SK-N-SH (cell line): Measurements from ENCODE around the gene CD74. TPM values are rescaled to one million over a fixed set of nuclear protein-coding genes. Genes with fewer than 3 reads are reported as not detected.

Experiments
- CTCF ChIA-PET: fragments of 300-600, 350-600 bp; formaldehyde crosslinking; extraction: SDS; loops from one replicate; lab custom pipeline; 2021; lab: Yijun Ruan, JAX
- POLR2A ChIA-PET: fragments of 350-600 bp; sonication (Branson Sonifier 250); formaldehyde crosslinking; extraction: SDS; loops from one replicate; lab custom pipeline; 2020; ENCODE audit warnings: antibody characterized with exemption, inconsistent platforms; lab: Yijun Ruan, JAX
- DNase-seq: peaks from one replicate; pipeline ENCODE4 v3.0.0; 2012
- H2AFZ ChIP-seq: fragments of 200-600 bp; sonication (generic); 2 replicates; pipeline ENCODE4 v1.8.1; 2016; ENCODE audit warnings: antibody characterized with exemption, mild to moderate bottlenecking, low read depth
- H3F3A ChIP-seq: fragments of 200-600 bp; sonication (generic); replicated peaks from 2 replicates; pipeline ENCODE3; 2016; ENCODE audit warnings: antibody characterized with exemption, mild to moderate bottlenecking; ENCODE audit not compliant: insufficient read depth
- H3K27ac ChIP-seq, 2 experiments: fragments of 200-500 bp in 1 of 2; fragments of 200-600 bp in 1 of 2; sonication (Bioruptor generic) in 1 of 2; sonication (generic), shearing (Covaris generic) in 1 of 2; 2 replicates each; pipeline versions ENCODE4 v1.5.1 to v1.6.1; 2014 to 2016; ENCODE audit warnings: low read depth in 2 of 2, inconsistent platforms in 1 of 2, low read length in 1 of 2, mild to moderate bottlenecking in 1 of 2, mixed read lengths in 1 of 2
- H3K27me3 ChIP-seq: fragments of 200-600 bp; sonication (generic), shearing (Covaris generic); 2 replicates; pipeline ENCODE4 v1.6.1; 2016; ENCODE audit warnings: mixed run types; ENCODE audit not compliant: insufficient read depth
- H3K36me3 ChIP-seq, 2 experiments: fragments of 200-500 bp in 1 of 2; fragments of 200-600 bp in 1 of 2; sonication (Bioruptor generic) in 1 of 2; sonication (generic) in 1 of 2; replicated peaks in 1 of 2; 2 replicates each; pipeline versions ENCODE3 to v1.5.1; 2014 to 2016; ENCODE audit warnings: low read length in 1 of 2, mild to moderate bottlenecking in 1 of 2; ENCODE audit not compliant: insufficient read depth in 2 of 2, control insufficient read depth in 1 of 2
- H3K4me1 ChIP-seq, 2 experiments: fragments of 200-500 bp in 1 of 2; fragments of 200-600 bp in 1 of 2; sonication (Bioruptor generic) in 1 of 2; sonication (generic), shearing (Covaris generic) in 1 of 2; 2 replicates each; pipeline versions ENCODE4 v1.5.1 to v1.6.1; 2014 to 2016; ENCODE audit warnings: low read depth in 1 of 2, low read length in 1 of 2, mixed run types in 1 of 2; ENCODE audit not compliant: insufficient read depth in 2 of 2, control insufficient read depth in 1 of 2
- H3K4me2 ChIP-seq: fragments of 200-600 bp; sonication (generic), shearing (Covaris generic); 2 replicates; pipeline ENCODE4 v1.6.1; 2017; ENCODE audit warnings: mixed run types
- H3K4me3 ChIP-seq, 2 experiments: fragments of 200-500 bp in 1 of 2; fragments of 200-600 bp in 1 of 2; sonication (Bioruptor generic) in 1 of 2; sonication (generic), shearing (Covaris generic) in 1 of 2; 2 replicates each; pipeline versions ENCODE4 v1.5.1 to v1.8.1; 2014 to 2016; ENCODE audit warnings: low read depth in 2 of 2, inconsistent platforms in 1 of 2, low read length in 1 of 2, mild to moderate bottlenecking in 1 of 2, mixed read lengths in 1 of 2, moderate library complexity in 1 of 2
- H3K79me2 ChIP-seq: fragments of 200-600 bp; sonication (generic); 2 replicates; pipeline ENCODE4 v1.8.1; 2017; ENCODE audit warnings: mild to moderate bottlenecking; ENCODE audit not compliant: insufficient read depth
- H3K9ac ChIP-seq: fragments of 200-600 bp; sonication (generic); 2 replicates; pipeline ENCODE4 v1.6.1; 2017; ENCODE audit warnings: mixed run types
- H3K9me2 ChIP-seq: fragments of 200-600 bp; sonication (generic); 2 replicates; pipeline ENCODE4 v1.6.1; 2017; ENCODE audit warnings: mixed run types
- H3K9me3 ChIP-seq: fragments of 200-600 bp; sonication (generic); 2 replicates; pipeline ENCODE4 v1.6.1; 2017; ENCODE audit warnings: mixed run types, mild to moderate bottlenecking, moderate library complexity
- H4K20me1 ChIP-seq: fragments of 200-600 bp; sonication (generic); 2 replicates; pipeline ENCODE4 v1.6.1; 2017; ENCODE audit warnings: mild to moderate bottlenecking, mixed run types; ENCODE audit not compliant: insufficient read depth
- ELF1 ChIP-seq: IDR thresholded peaks from 2 replicates; pipeline ENCODE4 v1.4.0; 2012
- EZH2phosphoT487 ChIP-seq: fragments of 200-600 bp; sonication (generic); IDR thresholded peaks from 2 replicates; pipeline ENCODE4 v1.6.1; 2017; ENCODE audit warnings: low read depth, mixed run types, mild to moderate bottlenecking, antibody characterized with exemption, moderate library complexity, borderline replicate concordance
- FOXJ3 ChIP-seq: sonication (generic); formaldehyde crosslinking; IDR thresholded peaks from 2 replicates; pipeline ENCODE4 v1.5.1; 2020; ENCODE audit warnings: mild to moderate bottlenecking, missing genetic modification reagents
- GABPA ChIP-seq: IDR thresholded peaks from 2 replicates; pipeline ENCODE4 v1.4.0; 2012; ENCODE audit warnings: low read depth, mild to moderate bottlenecking
- GATA2 ChIP-seq: sonication (generic); formaldehyde crosslinking; IDR thresholded peaks from 2 replicates; pipeline ENCODE4 v1.5.0; 2020; ENCODE audit warnings: mild to moderate bottlenecking, missing genetic modification reagents
- JUND ChIP-seq: IDR thresholded peaks from 2 replicates; pipeline ENCODE4 v1.4.0; 2012
- MXI1 ChIP-seq: IDR thresholded peaks from 2 replicates; pipeline ENCODE4 v1.6.1; 2012; ENCODE audit warnings: mild to moderate bottlenecking, low read depth, low read length, improper control_type of control experiment
- NFIC ChIP-seq: IDR thresholded peaks from 2 replicates; pipeline ENCODE4 v1.4.0; 2012; ENCODE audit warnings: borderline replicate concordance
- NRF1 ChIP-seq: IDR thresholded peaks from 2 replicates; pipeline ENCODE4 v1.6.1; 2012; ENCODE audit warnings: low read depth, mild to moderate bottlenecking, low read length
- RAD21 ChIP-seq: IDR thresholded peaks from 2 replicates; pipeline ENCODE4 v1.6.1; 2012; ENCODE audit warnings: mild to moderate bottlenecking, low read length
- RCOR1 ChIP-seq: fragments of 150-350 bp; IDR thresholded peaks from 2 replicates; pipeline ENCODE4 v1.6.1; 2017; ENCODE audit warnings: antibody characterized with exemption, low read length
- RFX5 ChIP-seq: IDR thresholded peaks from 2 replicates; pipeline ENCODE4 v1.6.1; 2012; ENCODE audit warnings: mild to moderate bottlenecking, improper control_type of control experiment, low read length
- SIN3A ChIP-seq: IDR thresholded peaks from 2 replicates; pipeline ENCODE4 v1.6.1; 2012; ENCODE audit warnings: low read depth, mild to moderate bottlenecking, low read length, moderate library complexity, borderline replicate concordance
- WGBS: methylation state at CpG from one replicate; pipeline ENCODE4 v1.1.6; 2017; ENCODE audit warnings: low lambda C conversion rate; 5-methylcytosine and 5-hydroxymethylcytosine counted together
- polyA plus RNA-seq, 3 experiments: library from polyadenylated mRNA; depleted of rRNA; stranded (reverse); fragments of >200 nt; gene quantifications; 2 replicates each; pipeline ENCODE4 v1.2.3, GENCODE V29; 2012
- TF ChIP-seq, protein P1 (sequence below): IDR thresholded peaks from 2 replicates; pipeline ENCODE4; 2012
- TF ChIP-seq, protein P2 (sequence below): IDR thresholded peaks from 2 replicates; pipeline ENCODE4 v1.4.0; 2012; ENCODE audit warnings: low read depth
- TF ChIP-seq, protein P3 (sequence below): IDR thresholded peaks from 2 replicates; pipeline ENCODE4 v1.6.1; 2012; ENCODE audit warnings: mild to moderate bottlenecking, low read depth, low read length, moderate library complexity

Gene CD74
- polyA plus RNA-seq, 1 of the 3 experiments (the other 2 are of a cell fraction), result 0.26 TPM

DNA sequence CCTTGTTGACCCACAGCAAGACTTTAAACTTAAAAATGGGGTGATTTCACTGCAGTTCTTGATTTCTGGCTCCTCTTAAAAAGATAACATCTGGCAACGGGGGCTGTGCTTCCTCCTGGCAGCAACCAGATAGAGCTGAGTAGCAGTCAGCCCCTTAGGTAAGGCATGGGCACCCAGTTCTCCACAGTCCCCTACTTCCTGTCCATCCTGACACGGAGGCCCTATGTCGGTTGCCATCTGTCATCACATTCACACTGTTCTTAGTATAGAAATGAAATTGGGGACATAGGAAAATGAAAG lies 11.7 kb downstream of the CD74 start:
- H3K27me3 ChIP-seq, result no peaks in the 10 kb centered on the region
- H3K4me2 ChIP-seq, result no peak overlapping the region
- WGBS, result 81% methylated on average over 3 of the region's 3 CpGs
- peak; percentile 54 for DNase-seq
- H3F3A ChIP-seq, result peaks cover 7% of the 10 kb centered on the region
- no peaks in the 10 kb centered on the region for H3K9me2 ChIP-seq
- no peaks in the 10 kb centered on the region for H3K79me2 ChIP-seq
- peaks cover 7 to 56% of the 10 kb centered on the region in 2 experiments for H3K36me3 ChIP-seq
- H4K20me1 ChIP-seq, result no peaks in the 10 kb centered on the region
- CTCF ChIA-PET, result interaction anchor here (1.2 to 1.4 kb wide), 4 partner anchors 10 to 48 kb away, joined by 3 to 4 read pairs (median 4); no protein-coding TSS in a partner anchor
- H3K9ac ChIP-seq, result no peak overlapping the region
- H3K4me3 ChIP-seq, result no peak overlapping the region
- POLR2A ChIA-PET, result no interaction called here
- H3K4me1 ChIP-seq, result peaks cover 0 to 4% of the 10 kb centered on the region in 2 experiments; a peak in 1 of 4 replicates
- TF ChIP-seq EZH2phosphoT487, result no peak
- no peak for TF ChIP-seq JUND
- no peak for TF ChIP-seq RFX5
- TF ChIP-seq, protein P1, sequence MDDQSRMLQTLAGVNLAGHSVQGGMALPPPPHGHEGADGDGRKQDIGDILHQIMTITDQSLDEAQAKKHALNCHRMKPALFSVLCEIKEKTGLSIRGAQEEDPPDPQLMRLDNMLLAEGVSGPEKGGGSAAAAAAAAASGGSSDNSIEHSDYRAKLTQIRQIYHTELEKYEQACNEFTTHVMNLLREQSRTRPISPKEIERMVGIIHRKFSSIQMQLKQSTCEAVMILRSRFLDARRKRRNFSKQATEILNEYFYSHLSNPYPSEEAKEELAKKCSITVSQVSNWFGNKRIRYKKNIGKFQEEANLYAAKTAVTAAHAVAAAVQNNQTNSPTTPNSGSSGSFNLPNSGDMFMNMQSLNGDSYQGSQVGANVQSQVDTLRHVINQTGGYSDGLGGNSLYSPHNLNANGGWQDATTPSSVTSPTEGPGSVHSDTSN, result no peak
- no peak for TF ChIP-seq SIN3A
- no peak for TF ChIP-seq NFIC
- no peak for TF ChIP-seq MXI1
- TF ChIP-seq GABPA, result no peak
- no peak for TF ChIP-seq GATA2 (CRISPR knock-in tag)
- TF ChIP-seq, protein P2, sequence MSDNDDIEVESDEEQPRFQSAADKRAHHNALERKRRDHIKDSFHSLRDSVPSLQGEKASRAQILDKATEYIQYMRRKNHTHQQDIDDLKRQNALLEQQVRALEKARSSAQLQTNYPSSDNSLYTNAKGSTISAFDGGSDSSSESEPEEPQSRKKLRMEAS, result no peak
- TF ChIP-seq RAD21, result no peak
- H3K9me3 ChIP-seq, result no peaks in the 10 kb centered on the region
- no peak overlapping the region for H2AFZ ChIP-seq
- peak overlapping the region in 1 of 2 experiments; percentile 43; a peak in 1 of 4 replicates for H3K27ac ChIP-seq

DNA sequence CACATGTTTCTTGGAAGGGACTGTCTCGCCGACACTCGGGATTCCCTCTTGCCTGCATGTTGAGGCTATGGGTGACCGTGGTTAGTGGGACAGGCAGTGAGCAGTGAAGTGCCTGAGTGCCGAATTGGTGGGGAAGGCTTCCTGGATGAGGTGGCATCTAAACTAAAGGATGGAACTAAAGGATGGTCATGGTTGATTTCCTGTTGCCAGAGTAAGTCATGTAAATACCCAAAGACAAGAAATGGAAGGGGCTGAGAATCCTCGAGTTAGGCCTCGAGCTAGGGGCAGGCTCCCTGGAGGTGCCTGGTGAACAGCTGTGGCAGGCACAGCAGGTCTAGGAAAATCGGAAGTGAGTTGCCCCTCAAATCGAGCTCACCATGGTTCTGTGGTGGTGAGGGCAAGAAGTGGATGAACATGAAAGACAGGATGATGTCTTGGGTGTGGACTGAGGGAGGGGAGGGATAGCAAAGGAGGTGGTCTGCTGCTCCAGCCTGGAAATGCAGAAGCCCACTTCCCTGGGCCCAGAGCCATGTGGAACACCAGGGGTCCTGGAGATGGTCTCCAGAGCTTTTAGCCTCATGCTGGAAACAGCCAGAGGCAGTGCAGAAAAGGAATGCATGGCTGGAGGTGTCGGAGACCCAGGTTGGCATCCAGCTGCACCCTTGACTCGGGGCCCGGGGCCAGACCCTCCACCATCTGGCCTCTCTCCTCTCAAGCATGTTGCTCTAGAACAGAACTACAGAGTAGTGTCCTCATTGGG lies 12.2 kb downstream of the CD74 start:
- Histone ChIP-seq H3K27me3 (no peaks in the 10 kb centered on the region), H3K9me2 (no peaks in the 10 kb centered on the region), H3K79me2 (no peaks in the 10 kb centered on the region), H3K9ac (no peak overlapping the region), H3K36me3 (peaks cover 7 to 61% of the 10 kb centered on the region in 2 experiments), H3F3A (peaks cover 7% of the 10 kb centered on the region), H3K9me3 (no peaks in the 10 kb centered on the region), H2AFZ (no peak overlapping the region), H3K4me2 (no peak overlapping the region), H3K4me1 (peaks cover 0 to 4% of the 10 kb centered on the region in 2 experiments; a peak in 1 of 4 replicates), H3K4me3 (no peak overlapping the region), H3K27ac (peak overlapping the region in 1 of 2 experiments; percentile 43; a peak in 1 of 4 replicates), H4K20me1 (no peaks in the 10 kb centered on the region)
- DNase-seq, result no peak
- POLR2A ChIA-PET, result no interaction called here
- TF ChIP-seq ELF1 (no peak), RAD21 (no peak), RCOR1 (no peak), NRF1 (no peak), NFIC (no peak), FOXJ3 (CRISPR knock-in tag) (no peak), GABPA (no peak)
- TF ChIP-seq, protein P3, sequence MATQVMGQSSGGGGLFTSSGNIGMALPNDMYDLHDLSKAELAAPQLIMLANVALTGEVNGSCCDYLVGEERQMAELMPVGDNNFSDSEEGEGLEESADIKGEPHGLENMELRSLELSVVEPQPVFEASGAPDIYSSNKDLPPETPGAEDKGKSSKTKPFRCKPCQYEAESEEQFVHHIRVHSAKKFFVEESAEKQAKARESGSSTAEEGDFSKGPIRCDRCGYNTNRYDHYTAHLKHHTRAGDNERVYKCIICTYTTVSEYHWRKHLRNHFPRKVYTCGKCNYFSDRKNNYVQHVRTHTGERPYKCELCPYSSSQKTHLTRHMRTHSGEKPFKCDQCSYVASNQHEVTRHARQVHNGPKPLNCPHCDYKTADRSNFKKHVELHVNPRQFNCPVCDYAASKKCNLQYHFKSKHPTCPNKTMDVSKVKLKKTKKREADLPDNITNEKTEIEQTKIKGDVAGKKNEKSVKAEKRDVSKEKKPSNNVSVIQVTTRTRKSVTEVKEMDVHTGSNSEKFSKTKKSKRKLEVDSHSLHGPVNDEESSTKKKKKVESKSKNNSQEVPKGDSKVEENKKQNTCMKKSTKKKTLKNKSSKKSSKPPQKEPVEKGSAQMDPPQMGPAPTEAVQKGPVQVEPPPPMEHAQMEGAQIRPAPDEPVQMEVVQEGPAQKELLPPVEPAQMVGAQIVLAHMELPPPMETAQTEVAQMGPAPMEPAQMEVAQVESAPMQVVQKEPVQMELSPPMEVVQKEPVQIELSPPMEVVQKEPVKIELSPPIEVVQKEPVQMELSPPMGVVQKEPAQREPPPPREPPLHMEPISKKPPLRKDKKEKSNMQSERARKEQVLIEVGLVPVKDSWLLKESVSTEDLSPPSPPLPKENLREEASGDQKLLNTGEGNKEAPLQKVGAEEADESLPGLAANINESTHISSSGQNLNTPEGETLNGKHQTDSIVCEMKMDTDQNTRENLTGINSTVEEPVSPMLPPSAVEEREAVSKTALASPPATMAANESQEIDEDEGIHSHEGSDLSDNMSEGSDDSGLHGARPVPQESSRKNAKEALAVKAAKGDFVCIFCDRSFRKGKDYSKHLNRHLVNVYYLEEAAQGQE, result no peak
- CTCF ChIA-PET, result interaction anchor here (0.6 to 1.9 kb wide), 7 partner anchors 9 to 68 kb away, joined by 3 to 5 read pairs (median 4); no protein-coding TSS in a partner anchor
- 88% methylated on average over 12 of the region's 12 CpGs for WGBS
